GM12873 (cell line): ENCODE results near the gene WHRN.

Source experiments
- TF ChIP-seq, protein P1 (sequence below): IDR thresholded peaks from 2 replicates; pipeline ENCODE4 v1.5.1; 2012; ENCODE audit warnings: low read depth, mild to moderate bottlenecking, moderate library complexity, low read length, control low read depth; ENCODE audit not compliant: insufficient read depth; ENCODE audit errors: missing control alignments

Gene WHRN

GRCh38 chr9:114376586-114377445, 128.5 kb downstream of the WHRN start:
- TF ChIP-seq, protein P1, sequence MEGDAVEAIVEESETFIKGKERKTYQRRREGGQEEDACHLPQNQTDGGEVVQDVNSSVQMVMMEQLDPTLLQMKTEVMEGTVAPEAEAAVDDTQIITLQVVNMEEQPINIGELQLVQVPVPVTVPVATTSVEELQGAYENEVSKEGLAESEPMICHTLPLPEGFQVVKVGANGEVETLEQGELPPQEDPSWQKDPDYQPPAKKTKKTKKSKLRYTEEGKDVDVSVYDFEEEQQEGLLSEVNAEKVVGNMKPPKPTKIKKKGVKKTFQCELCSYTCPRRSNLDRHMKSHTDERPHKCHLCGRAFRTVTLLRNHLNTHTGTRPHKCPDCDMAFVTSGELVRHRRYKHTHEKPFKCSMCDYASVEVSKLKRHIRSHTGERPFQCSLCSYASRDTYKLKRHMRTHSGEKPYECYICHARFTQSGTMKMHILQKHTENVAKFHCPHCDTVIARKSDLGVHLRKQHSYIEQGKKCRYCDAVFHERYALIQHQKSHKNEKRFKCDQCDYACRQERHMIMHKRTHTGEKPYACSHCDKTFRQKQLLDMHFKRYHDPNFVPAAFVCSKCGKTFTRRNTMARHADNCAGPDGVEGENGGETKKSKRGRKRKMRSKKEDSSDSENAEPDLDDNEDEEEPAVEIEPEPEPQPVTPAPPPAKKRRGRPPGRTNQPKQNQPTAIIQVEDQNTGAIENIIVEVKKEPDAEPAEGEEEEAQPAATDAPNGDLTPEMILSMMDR, result no peak

DNA sequence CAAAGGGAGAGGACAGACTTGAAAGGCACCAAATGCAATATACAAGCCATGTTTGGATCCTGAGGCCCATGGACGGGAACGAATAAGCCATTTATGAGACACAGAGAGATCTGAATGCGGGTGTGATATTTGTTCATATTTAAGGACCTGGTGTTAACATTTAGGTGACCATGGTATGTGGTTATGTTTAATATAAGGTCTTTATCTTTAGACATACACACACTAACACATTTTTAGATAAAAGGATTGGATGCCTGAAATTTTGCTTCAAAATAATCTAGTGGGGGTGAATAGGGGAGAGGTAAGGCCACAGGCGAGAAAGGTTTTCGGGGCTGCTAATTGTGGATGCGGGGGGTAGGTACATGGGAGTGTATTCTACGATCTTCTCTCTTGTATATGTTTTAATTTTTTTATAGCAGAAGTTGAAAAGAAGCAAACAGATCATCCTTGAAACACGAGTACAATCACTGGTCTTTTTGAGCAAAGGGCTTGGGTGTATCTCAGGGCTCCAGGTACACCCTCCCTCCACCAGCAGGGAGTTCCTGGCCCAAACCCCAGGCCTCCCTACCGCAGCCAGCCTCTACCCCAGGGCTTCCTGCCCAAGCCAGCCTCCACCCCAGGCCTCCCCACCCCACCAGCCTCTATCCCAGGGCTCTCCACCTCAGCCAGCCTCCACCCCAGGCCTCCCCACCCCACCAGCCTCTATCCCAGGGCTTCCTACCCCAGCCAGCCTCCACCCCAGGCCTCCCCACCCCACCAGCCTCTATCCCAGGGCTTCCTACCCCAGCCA, 129.7 kb downstream of the WHRN start:
- TF ChIP-seq, protein P1, result no peak

- TF ChIP-seq, protein P1, result no peak
These were observed 130.3 kb downstream of the WHRN start for GRCh38 chr9:114374936-114375335.

DNA sequence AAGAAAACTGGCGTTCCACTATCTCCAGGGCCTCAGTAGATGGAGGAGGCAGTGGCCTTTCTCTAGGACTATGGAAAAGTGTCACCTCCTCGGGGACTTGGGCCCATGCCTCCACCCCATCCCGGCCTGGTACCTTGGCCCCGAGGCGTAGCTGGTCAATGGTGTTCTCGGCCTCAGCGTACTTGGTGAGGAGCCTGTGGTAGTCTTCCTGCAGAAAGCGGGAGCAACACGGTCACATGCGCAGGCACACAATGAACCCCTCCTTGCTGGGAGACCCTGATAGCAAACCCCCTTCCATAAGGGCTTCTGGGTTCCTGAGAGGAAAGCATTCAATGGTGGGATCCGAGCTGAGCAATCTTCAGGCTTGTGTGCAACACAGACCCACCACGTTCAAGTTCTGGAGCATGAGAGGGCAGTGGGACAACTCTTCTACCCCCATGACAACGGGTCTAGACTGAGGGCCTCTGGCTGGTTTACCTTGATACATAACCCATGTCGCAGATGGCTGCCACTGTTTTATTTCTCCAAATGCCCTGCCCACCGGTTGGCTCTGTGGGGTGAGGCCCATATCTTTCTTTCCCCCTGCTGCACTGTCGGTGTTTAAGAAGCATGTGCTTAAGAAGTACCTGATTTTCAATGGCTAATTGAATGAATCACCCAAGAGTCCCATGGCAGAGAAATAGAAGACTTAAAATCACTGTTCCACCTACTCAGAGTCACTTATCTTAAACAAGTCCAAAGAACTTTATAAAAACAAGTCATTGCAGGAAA, 131.1 kb downstream of the WHRN start:
- TF ChIP-seq, protein P1, result no peak

DNA sequence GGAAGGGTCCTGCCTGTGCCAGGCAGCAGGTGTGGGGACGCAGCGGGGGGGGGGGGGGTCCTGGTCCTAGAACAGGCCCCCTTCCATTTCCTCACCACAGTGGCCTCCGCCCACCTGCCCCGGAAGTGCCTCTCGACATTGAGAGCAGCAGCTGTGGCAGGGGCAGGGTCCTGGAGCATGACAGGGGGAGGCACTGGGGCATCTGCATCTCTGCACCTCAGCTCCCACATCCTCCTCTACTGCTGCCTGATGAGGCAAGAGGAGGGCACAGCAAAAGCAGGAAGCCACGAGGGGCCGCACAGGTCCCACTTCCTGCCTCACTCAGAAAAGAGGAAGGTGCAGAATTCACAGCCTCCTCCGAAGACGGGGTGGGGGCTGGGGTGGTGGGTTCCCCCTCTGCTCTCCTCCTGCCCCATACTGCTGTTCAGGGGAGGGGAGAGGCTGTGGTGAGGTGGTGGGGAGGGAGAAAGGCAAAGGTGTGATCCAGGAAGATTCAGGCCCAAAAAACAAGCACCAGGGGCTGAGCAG, 132.3 kb downstream of the WHRN start:
- TF ChIP-seq, protein P1, result no peak

DNA sequence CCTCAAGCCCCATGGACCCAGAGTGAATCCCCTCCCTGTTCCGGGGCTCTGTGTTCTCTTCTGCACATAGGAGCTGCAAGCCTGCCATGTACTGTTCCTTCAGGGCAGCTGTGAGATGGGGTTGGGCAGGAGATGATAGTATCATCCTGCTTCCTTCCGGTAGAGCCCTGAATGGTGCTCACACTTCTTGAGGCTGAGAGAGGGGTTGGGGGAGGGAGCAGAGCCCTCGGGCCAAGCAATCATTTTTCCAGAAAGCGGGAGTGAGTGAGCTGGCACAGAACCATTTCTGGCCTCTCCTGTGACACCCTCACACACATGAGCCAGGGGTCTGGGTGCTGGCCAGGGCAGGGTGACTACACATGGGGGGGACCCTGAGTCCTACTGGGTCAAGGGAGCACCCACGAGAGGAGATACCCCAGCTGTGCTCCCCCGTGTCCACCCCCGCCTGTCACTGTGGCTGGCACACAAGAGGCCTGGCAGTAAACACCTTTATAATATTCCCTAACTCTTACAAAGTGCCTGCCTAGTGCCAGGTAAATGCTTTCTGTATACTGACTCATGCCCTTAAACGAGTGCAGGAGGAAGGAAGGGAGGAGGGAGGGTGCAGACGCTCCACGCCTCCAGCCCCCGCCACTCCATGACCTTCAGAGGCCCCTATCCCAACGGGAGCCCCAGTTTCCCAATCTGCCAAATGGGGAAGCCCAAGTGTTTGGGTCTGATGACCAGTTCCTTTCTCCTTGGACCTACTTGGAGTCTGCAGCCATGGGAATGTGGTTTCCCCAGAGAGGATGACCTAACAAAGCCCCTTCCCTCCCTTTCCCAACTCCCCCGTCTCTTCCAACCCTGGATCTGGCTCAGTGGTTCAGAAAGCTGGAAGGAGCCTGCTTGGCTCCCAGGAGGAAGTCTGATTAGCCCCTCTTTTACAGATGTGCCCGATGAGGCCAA, 133.0 kb downstream of the WHRN start:
- TF ChIP-seq, protein P1, result no peak
